ENCODE data around the gene EPHB4. TPM values are rescaled to one million over a fixed set of nuclear protein-coding genes. Genes with fewer than 3 reads are reported as not detected.

EPHB4 gene
- total and polyA plus RNA-seq, 2 of the 8 experiments (the other 6 are each of a cell fraction or from before 2014, with no cell fraction given): 85.0 to 113 TPM

DNA sequence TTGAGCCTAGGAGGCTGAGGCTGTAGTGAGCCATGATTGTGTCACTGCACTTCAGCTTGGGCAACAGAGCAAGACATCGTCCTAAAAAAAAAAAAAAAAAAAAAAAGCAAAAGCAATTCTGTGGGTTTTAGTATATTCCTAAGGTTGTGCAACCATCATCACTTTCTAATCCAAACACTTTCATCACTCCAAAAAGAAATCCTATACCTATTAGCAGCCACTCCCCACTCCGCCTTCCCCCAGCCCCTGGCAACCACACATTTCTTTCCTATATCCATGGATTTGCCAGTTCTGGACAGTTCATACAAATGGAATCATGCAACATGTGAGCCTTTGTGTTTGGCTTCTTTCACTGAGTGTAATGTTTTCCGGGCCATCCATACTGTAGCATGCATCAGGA is 73.6 kb downstream of the EPHB4 start (continued):
- TF ChIP-seq, protein P1, sequence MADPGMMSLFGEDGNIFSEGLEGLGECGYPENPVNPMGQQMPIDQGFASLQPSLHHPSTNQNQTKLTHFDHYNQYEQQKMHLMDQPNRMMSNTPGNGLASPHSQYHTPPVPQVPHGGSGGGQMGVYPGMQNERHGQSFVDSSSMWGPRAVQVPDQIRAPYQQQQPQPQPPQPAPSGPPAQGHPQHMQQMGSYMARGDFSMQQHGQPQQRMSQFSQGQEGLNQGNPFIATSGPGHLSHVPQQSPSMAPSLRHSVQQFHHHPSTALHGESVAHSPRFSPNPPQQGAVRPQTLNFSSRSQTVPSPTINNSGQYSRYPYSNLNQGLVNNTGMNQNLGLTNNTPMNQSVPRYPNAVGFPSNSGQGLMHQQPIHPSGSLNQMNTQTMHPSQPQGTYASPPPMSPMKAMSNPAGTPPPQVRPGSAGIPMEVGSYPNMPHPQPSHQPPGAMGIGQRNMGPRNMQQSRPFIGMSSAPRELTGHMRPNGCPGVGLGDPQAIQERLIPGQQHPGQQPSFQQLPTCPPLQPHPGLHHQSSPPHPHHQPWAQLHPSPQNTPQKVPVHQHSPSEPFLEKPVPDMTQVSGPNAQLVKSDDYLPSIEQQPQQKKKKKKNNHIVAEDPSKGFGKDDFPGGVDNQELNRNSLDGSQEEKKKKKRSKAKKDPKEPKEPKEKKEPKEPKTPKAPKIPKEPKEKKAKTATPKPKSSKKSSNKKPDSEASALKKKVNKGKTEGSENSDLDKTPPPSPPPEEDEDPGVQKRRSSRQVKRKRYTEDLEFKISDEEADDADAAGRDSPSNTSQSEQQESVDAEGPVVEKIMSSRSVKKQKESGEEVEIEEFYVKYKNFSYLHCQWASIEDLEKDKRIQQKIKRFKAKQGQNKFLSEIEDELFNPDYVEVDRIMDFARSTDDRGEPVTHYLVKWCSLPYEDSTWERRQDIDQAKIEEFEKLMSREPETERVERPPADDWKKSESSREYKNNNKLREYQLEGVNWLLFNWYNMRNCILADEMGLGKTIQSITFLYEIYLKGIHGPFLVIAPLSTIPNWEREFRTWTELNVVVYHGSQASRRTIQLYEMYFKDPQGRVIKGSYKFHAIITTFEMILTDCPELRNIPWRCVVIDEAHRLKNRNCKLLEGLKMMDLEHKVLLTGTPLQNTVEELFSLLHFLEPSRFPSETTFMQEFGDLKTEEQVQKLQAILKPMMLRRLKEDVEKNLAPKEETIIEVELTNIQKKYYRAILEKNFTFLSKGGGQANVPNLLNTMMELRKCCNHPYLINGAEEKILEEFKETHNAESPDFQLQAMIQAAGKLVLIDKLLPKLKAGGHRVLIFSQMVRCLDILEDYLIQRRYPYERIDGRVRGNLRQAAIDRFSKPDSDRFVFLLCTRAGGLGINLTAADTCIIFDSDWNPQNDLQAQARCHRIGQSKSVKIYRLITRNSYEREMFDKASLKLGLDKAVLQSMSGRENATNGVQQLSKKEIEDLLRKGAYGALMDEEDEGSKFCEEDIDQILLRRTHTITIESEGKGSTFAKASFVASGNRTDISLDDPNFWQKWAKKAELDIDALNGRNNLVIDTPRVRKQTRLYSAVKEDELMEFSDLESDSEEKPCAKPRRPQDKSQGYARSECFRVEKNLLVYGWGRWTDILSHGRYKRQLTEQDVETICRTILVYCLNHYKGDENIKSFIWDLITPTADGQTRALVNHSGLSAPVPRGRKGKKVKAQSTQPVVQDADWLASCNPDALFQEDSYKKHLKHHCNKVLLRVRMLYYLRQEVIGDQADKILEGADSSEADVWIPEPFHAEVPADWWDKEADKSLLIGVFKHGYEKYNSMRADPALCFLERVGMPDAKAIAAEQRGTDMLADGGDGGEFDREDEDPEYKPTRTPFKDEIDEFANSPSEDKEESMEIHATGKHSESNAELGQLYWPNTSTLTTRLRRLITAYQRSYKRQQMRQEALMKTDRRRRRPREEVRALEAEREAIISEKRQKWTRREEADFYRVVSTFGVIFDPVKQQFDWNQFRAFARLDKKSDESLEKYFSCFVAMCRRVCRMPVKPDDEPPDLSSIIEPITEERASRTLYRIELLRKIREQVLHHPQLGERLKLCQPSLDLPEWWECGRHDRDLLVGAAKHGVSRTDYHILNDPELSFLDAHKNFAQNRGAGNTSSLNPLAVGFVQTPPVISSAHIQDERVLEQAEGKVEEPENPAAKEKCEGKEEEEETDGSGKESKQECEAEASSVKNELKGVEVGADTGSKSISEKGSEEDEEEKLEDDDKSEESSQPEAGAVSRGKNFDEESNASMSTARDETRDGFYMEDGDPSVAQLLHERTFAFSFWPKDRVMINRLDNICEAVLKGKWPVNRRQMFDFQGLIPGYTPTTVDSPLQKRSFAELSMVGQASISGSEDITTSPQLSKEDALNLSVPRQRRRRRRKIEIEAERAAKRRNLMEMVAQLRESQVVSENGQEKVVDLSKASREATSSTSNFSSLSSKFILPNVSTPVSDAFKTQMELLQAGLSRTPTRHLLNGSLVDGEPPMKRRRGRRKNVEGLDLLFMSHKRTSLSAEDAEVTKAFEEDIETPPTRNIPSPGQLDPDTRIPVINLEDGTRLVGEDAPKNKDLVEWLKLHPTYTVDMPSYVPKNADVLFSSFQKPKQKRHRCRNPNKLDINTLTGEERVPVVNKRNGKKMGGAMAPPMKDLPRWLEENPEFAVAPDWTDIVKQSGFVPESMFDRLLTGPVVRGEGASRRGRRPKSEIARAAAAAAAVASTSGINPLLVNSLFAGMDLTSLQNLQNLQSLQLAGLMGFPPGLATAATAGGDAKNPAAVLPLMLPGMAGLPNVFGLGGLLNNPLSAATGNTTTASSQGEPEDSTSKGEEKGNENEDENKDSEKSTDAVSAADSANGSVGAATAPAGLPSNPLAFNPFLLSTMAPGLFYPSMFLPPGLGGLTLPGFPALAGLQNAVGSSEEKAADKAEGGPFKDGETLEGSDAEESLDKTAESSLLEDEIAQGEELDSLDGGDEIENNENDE (IDR thresholded peaks at IDR 0.05; ENCODE audit: insufficient replicate concordance, low read length): no peak
- TF ChIP-seq ASH2L (IDR thresholded peaks at IDR 0.05; ENCODE audit: low read length) (no peak), SUZ12 (IDR thresholded peaks at IDR 0.05; ENCODE audit: low read length) (no peak)

Data from H1 (cell line).